HG03025 (cell line): ENCODE results near the gene BGN.

Source experiments
- ATAC-seq: cut with Tn5 transposase; IDR thresholded peaks from one replicate; pipeline ENCODE4 v1.9.1; 2021; ENCODE audit warnings: mild to moderate bottlenecking, moderate library complexity; ENCODE audit not compliant: unreplicated experiment, low FRiP score

Gene BGN

DNA sequence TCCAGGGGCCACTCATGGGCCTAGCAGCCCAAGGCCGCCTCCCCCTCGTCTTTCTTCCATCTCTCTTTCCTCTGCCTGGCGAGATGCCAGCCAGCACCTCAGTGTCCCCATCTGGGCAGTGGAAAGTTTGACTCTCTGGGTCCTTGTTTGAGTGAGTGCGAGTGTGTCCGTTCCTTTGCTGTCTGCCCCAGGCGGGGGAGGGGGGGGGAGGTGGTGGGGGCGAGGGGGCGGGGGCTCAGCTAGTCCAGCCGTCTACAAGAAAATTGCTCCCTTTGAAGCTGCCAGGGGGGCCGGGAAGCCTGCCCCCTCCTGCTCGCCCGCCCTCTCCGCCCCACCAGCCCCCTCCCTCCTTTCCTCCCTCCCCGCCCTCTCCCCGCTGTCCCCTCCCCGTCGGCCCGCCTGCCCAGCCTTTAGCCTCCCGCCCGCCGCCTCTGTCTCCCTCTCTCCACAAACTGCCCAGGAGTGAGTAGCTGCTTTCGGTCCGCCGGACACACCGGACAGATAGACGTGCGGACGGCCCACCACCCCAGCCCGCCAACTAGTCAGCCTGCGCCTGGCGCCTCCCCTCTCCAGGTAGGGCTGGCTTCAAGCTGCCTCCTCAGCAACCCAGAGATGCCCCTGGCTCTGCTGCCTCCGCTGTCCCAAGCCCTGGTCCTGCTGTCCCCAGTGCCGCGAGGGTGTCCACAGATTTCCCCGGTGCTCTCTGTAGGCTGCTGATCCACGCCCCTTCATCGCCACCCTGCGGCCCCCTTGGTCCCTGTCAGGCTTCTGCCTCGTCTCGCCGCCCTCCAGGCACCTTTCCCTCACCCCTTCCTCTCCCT is at the start of gene BGN:
Gene BGN (plus strand): TSS at position 440 of the 821 bp plus-strand sequence. CDS start 9,652 bp downstream, outside the sequence.
- ATAC-seq, result no peak

DNA sequence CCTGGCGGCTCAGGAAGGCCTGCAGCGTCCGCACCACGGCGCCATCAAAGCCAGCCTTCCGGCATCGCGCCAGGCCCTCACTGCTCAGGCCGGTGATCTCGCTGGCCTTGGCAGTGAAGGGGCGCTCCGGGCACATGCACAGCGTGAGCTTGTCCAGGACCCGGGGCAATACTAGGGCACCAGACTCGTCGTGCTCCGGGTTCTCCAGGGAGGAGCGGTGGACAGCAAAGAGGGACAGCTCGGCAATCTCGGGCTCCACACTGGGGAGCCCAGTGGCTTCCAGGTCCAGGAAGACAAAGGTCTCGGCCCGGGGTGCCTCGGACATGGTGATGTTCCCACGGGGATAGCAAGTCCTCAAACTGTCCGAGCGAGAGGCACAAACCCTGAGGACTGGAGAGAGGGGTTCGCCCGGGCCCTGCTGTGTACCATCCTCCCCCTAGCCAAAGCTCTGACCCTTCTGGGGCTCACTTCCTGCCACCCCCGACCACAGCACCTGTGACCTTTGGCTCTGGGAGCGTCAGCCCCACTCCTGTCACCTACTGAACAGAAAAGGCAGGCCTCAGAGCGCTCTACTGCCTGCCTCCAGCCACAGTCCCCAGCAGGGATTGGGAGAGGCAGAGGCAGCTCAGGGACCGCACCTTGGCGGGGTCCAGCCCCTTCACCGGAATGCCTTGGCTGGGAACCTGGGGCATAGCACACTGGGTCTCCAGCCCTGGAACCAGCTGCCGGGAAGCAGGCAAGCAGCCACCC is 49.5 kb upstream of the BGN start:
- no peak for ATAC-seq

DNA sequence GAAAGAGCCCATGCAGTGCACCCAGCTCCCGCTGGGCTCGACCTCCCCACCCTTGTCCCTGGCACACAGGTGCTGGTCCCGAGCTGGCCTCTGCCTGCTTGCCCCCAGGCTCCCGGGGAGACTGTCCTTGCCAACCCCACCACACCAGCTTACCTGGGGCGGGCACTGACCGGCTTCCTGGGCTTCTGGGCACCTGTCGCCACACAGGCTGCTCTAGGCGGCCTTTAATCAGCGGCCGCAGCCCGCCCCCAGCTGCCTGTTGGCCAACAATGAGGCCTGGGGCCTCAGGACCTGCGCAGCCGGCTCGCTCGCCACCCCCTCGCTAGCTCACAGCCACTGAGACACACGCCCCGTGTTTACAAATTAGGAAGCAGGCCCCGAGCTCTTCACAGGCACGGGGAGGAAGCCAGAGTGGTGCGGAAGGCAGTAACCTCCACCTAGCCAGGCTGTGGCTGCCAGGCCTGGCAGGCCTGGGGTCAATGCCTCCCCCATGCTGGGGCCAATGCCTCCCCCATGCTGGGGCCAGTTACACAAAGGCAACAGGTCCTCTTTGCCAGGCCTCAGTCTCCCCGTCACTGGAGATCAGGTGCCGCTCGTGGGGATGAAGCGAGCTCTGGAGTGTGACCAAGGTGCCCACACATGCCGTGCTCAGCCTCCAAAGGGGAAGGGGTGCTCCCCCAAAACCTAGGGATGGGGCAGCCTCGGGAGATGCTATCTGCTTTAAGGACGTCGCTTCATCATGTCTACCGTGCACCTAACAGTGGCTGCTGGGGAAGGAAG is 48.7 kb upstream of the BGN start, which contains the start of gene TREX2:
Gene TREX2 (minus strand): TSS at position 201 of the 780 bp plus-strand sequence. CDS start 626 bp downstream, outside the sequence.
- ATAC-seq, result no peak

- no peak for ATAC-seq
Measured at GRCh38 chrX:153446636-153446936, 48.2 kb upstream of the BGN start.

DNA sequence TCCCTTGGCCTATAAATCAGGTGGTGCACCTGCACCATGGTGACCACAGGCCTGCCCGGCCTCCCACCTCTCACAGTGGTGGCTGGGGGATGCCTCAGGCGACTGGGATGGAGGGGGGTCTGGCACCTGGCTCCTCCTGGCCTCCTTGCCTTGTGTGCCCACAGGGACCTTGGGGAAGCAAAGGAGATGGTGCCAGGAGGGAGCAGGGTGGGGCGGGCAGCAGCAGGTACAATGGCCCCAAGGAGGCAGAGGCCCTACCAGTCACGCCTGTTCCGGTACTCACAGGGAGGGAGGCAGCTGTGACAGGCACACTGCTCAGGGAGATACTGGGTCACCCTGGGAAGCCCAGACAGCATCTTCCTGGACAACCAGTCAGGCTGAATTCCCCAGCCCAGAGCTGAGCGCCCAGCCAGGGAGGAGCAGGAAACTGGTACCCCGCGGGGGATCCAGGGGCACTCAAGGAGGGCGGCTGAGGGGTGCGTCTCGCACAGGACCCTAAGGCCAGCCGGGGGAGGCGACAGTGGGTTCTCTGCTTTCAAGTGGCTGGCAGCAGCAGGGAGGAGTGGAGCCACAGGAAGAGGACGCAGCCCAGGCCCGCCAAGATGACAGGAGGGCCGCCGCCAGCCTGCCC is 47.7 kb upstream of the BGN start:
- no peak for ATAC-seq

GRCh38 chrX:153447581-153447960 is 47.2 kb upstream of the BGN start:
- no peak for ATAC-seq

- ATAC-seq, result no peak
Measured at GRCh38 chrX:153448556-153449367, 46.0 kb upstream of the BGN start.

GRCh38 chrX:153449368-153450113 is 45.2 kb upstream of the BGN start:
- ATAC-seq, result no peak

- no peak for ATAC-seq
Measured at GRCh38 chrX:153450114-153450948, 44.4 kb upstream of the BGN start.

GRCh38 chrX:153450949-153451277 is 43.9 kb upstream of the BGN start:
- no peak for ATAC-seq

GRCh38 chrX:153454901-153455550 is 39.8 kb upstream of the BGN start:
- ATAC-seq, result no peak

DNA sequence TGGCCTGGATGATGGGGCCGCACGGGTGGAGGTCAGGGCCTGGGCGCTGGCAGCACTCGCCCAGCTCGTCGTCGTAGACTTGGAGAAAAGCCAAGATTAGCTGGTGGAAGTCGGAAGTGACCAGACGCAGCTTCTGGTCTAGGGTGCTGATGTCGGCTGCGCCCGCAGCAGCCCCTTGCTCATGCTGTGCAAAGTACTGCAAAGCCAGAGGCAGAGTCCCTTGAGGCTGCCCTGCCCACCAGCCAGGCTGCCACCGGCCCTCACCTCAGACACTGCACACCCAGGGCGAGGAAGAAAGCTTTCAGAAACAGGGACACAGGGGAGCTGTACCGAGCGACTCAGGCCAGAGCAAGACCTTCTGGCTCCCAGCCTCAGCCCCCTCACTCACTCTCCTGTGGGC is 39.2 kb upstream of the BGN start:
- no peak for ATAC-seq

DNA sequence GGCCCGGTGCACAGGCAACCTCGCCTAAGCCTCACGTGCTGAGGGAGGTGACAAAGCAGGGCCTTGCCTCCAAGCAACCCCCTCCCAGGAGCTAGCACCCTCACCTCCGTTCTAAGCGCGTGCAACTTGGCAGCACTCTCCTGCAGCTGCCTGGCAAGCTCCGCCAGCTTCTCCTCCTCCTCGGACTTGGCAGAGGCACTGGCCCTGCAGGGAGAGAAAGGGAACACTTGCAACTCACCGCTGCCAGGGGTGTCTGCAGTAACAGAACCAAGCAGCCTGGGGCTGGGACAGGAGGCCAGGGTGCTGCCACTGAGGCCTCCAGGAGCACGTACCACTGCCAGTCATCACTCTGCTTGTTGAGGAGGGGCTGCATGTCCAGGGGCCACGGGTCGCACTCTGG is 38.6 kb upstream of the BGN start:
- ATAC-seq, result no peak

- ATAC-seq, result no peak
Measured at GRCh38 chrX:153456704-153457103, 38.1 kb upstream of the BGN start.

GRCh38 chrX:153457136-153457825 is 37.5 kb upstream of the BGN start:
- no peak for ATAC-seq

- no peak for ATAC-seq
Measured at GRCh38 chrX:153457827-153458466, 36.8 kb upstream of the BGN start.

DNA sequence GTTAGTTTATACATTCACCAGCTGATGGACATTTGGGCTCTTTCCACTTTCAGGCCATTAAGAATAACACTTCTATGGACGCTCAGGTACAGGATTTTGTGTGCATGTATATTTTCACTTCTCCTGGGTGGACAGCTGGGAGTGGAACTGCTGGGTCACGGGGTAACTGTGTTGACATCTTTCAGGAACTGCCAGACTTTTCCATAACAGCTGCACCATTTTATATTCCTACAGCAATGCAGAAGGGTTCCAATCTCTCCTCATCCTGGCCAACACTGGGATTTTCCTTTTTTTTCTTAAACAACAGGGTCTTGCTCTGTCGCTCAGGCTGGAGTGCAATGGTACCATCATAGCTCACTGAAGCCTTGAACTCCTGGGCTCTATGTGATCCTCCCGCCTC is 36.3 kb upstream of the BGN start:
- no peak for ATAC-seq
